Endothelial cell of umbilical vein (primary cell): ENCODE results near the gene SMAD2.

ENCODE experiments used
- CTCF ChIP-seq, 2 donors: IDR thresholded peaks; 1 replicate in 1 of 2; 2 replicates in 1 of 2; pipeline ENCODE4 v1.5.1; 2011; ENCODE audit warnings: low read length in 2 of 2, mild to moderate bottlenecking in 2 of 2, moderate library complexity in 2 of 2, control low read depth in 1 of 2, inconsistent platforms in 1 of 2, low read depth in 1 of 2; ENCODE audit not compliant: insufficient read depth in 1 of 2; ENCODE audit errors: extremely low read depth in 1 of 2
- MYC ChIP-seq: IDR thresholded peaks from one replicate; pipeline ENCODE4 v1.6.1; 2011; ENCODE audit warnings: mild to moderate bottlenecking, low read depth, low read length
- POLR2A ChIP-seq: IDR thresholded peaks from 2 replicates; pipeline ENCODE4 v1.6.1; 2012; ENCODE audit warnings: low read depth, mild to moderate bottlenecking, control low read depth, low read length
- POLR2AphosphoS5 ChIP-seq: IDR thresholded peaks from 2 replicates; pipeline ENCODE4 v1.6.1; 2012; ENCODE audit warnings: low read depth, mild to moderate bottlenecking, control low read depth, low read length, moderate library complexity; ENCODE audit not compliant: insufficient read depth
- TF ChIP-seq, protein P1 (sequence below): IDR thresholded peaks from 2 replicates; pipeline ENCODE4 v1.6.1; 2011; ENCODE audit not compliant: insufficient read depth, insufficient read length

GRCh38 chr18:47791461-47791985 lies 138.9 kb downstream of the SMAD2 start:
- TF ChIP-seq POLR2AphosphoS5 (no peak), CTCF (IDR thresholded peaks at IDR 0.05; ENCODE audit: extremely low read depth in 1 of 2, insufficient read depth in 1 of 2, low read depth in 1 of 2, low read length in 2 of 2) (no peak), MYC (no peak), POLR2A (no peak)
- TF ChIP-seq, protein P1, sequence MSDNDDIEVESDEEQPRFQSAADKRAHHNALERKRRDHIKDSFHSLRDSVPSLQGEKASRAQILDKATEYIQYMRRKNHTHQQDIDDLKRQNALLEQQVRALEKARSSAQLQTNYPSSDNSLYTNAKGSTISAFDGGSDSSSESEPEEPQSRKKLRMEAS: no peak
